ENCODE measurements around the gene TBK1.

DNA sequence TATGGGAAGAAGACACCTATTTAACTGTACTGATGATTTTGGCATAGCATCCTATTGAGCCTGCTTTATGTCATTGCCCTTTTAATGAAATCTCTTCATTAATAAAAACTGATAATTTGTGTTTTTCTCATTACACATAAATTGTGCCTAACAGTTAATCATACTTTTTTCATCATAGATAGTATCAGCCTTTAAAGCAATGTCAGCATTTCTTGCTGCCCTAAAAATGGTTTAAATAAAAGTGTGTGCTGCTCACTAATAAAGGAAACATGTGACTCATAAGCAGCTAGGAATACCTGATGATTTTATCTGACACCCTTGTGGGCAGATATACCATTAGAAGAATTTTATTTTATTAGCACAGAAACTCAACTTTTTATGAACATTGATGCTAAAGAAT, 26.7 kb downstream of the TBK1 start:
- TF ChIP-seq, protein P1, sequence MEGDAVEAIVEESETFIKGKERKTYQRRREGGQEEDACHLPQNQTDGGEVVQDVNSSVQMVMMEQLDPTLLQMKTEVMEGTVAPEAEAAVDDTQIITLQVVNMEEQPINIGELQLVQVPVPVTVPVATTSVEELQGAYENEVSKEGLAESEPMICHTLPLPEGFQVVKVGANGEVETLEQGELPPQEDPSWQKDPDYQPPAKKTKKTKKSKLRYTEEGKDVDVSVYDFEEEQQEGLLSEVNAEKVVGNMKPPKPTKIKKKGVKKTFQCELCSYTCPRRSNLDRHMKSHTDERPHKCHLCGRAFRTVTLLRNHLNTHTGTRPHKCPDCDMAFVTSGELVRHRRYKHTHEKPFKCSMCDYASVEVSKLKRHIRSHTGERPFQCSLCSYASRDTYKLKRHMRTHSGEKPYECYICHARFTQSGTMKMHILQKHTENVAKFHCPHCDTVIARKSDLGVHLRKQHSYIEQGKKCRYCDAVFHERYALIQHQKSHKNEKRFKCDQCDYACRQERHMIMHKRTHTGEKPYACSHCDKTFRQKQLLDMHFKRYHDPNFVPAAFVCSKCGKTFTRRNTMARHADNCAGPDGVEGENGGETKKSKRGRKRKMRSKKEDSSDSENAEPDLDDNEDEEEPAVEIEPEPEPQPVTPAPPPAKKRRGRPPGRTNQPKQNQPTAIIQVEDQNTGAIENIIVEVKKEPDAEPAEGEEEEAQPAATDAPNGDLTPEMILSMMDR (IDR thresholded peaks at IDR 0.05) = no peak
- TF ChIP-seq POLR2A (IDR thresholded peaks at IDR 0.05) (no peak), POLR2AphosphoS5 (IDR thresholded peaks at IDR 0.05) (no peak)

Data from breast epithelium (tissue), 3 donors.